ENCODE measurements around the gene TLCD3B. TPM values are rescaled to one million over a fixed set of nuclear protein-coding genes. Genes with fewer than 3 reads are reported as not detected.

Gene TLCD3B
- total and polyA plus RNA-seq, 2 of the 4 experiments (the other 2 are of a cell fraction), result 0.19 TPM; not detected in 1

- Histone ChIP-seq H3K27me3 (ENCODE audit: control insufficient read depth, insufficient read depth, low read length) (no peaks in the 10 kb centered on the region), H4K5ac (ENCODE audit: low read depth, low read length) (no peak overlapping the region), H3K9ac (ENCODE audit: low read depth, low read length) (no peak overlapping the region), H3K56ac (ENCODE audit: extremely low read depth, insufficient read depth, low read length) (no peak overlapping the region), H2AK9ac (replicated peaks; ENCODE audit: low read depth, low read length, poor library complexity) (no peak overlapping the region), H2AFZ (replicated peaks; ENCODE audit: low read length, poor library complexity) (peak overlapping the region; percentile 33), H3K18ac (ENCODE audit: low read depth, low read length) (no peak overlapping the region), H2BK120ac (ENCODE audit: low read depth, low read length) (no peak overlapping the region), H3K36me3 (ENCODE audit: control insufficient read depth, insufficient read depth, low read length) (peaks cover 76% of the 10 kb centered on the region), H4K8ac (ENCODE audit: low read depth in 2 of 2, low read length in 2 of 2) (no peak overlapping the region), H2BK5ac (ENCODE audit: low read depth, low read length, poor library complexity, severe bottlenecking) (no peak overlapping the region), H4K20me1 (ENCODE audit: insufficient read depth, low read length) (no peaks in the 10 kb centered on the region; the same call in 1 of the 2 replicates), H4K91ac (ENCODE audit: insufficient read depth, low read depth, low read length) (no peak overlapping the region), H3K4me1 (ENCODE audit: control insufficient read depth, insufficient read depth, low read length) (no peaks in the 10 kb centered on the region), H2BK20ac (ENCODE audit: low read depth, low read length) (no peak overlapping the region), H3K23ac (ENCODE audit: low read depth, low read length) (no peak overlapping the region), H3K27ac (ENCODE audit: insufficient read depth, low read length) (no peak overlapping the region), H3K14ac (replicated peaks; ENCODE audit: low read depth, low read length) (no peak overlapping the region), H3K4me2 (ENCODE audit: low read depth, low read length) (no peak overlapping the region), H3K79me1 (ENCODE audit: low read depth in 1 of 2, low read length in 2 of 2) (peaks cover 0 to 9% of the 10 kb centered on the region in 2 experiments; a peak in 1 of 4 replicates), H3K9me1 (ENCODE audit: insufficient read depth, low read length) (no peaks in the 10 kb centered on the region), H3K4me3 (ENCODE audit: insufficient read depth, low read depth, low read length) (no peak overlapping the region), H3K4ac (ENCODE audit: low read depth, low read length) (no peak overlapping the region), H3K9me3 (ENCODE audit: control insufficient read depth, insufficient read depth, low read length) (no peaks in the 10 kb centered on the region), H2BK15ac (ENCODE audit: low read depth, low read length) (no peak overlapping the region), H2AK5ac (ENCODE audit: low read depth, low read length) (no peak overlapping the region)
- in situ Hi-C loops (cut with MboI; ENCODE audit: low sequenced_read_pairs), result no loop called here
- no CpG with 5 or more reads among the region's 5 CpGs for WGBS, 2 experiments (ENCODE audit: extremely low coverage in 2 of 2, insufficient read length in 1 of 2)
- ChIA-PET POLR2A (ENCODE audit: unreplicated experiment) (no interaction called here), CTCF (no interaction called here)
- ATAC-seq (ENCODE audit: low read depth), result no peak
- no TSS peak for BruUV-seq (replicated peaks)
- TF ChIP-seq USF2 (IDR thresholded peaks at IDR 0.05; ENCODE audit: low read depth, low read length) (no peak), NFE2L2 (IDR thresholded peaks at IDR 0.05; ENCODE audit: low read depth, low read length) (no peak), MAFK (IDR thresholded peaks at IDR 0.05; ENCODE audit: low read depth, low read length) (no peak), CTCF (conservative IDR thresholded peaks at IDR 0.05; ENCODE audit: low read depth, low read length) (no peak), CHD1 (IDR thresholded peaks at IDR 0.05; ENCODE audit: low read depth, low read length) (no peak), RAD21 (IDR thresholded peaks at IDR 0.05; ENCODE audit: low read length) (no peak), FOS (IDR thresholded peaks at IDR 0.05; ENCODE audit: low read depth, low read length) (no peak), POLR2A (IDR thresholded peaks at IDR 0.05; ENCODE audit: low read depth, low read length) (no peak), RCOR1 (IDR thresholded peaks at IDR 0.05; ENCODE audit: insufficient replicate concordance, low read length) (no peak), CEBPB (IDR thresholded peaks at IDR 0.05; ENCODE audit: low read depth, low read length) (no peak), BHLHE40 (IDR thresholded peaks at IDR 0.05; ENCODE audit: low read depth, low read length) (no peak)
- intact Hi-C loops (cut with micrococcal nuclease), result no loop called here
- no peak for DNase-seq
- dilution Hi-C loops (cut with HindIII; ENCODE audit: low sequenced_read_pairs, unreplicated experiment), result no loop called here
Measured at GRCh38 chr16:29986931-29987330, 44.1 kb downstream of the TLCD3B start.
